ENCODE data around the gene DDX54. TPM values are rescaled to one million over a fixed set of nuclear protein-coding genes. Genes with fewer than 3 reads are reported as not detected.

The DDX54 gene
- total and polyA plus RNA-seq, 12 donors, result 16.5 to 52.7 (median 37.5) TPM

GRCh38 chr12:113189361-113189760 is 4.1 kb upstream of the DDX54 start:
- WGBS, 2 donors, result 90 to 98% methylated on average over 2 of the region's 2 CpGs
- intact Hi-C loops (cut with DNase I), result loop anchor here in 1 of 10 donors (5.0 kb wide), 1 partner anchor 33 kb away; the partner anchor contains the start of gene TPCN1
- Histone ChIP-seq H3K27me3 (no peaks in the 10 kb centered on the region), H3K27ac (no peak overlapping the region), H3K36me3 (peaks cover 0 to 49% (median 9%) of the 10 kb centered on the region in 9 donors), H3K4me3 (no peak overlapping the region), H3K9me3 (no peaks in the 10 kb centered on the region), H3K4me1 (peaks cover 3 to 42% (median 37%) of the 10 kb centered on the region in 9 donors)
- DNase-seq (no peak), ATAC-seq (no peak)
- TF ChIP-seq CTCF (IDR thresholded peaks at IDR 0.05), result no peak

GRCh38 chr12:113186666-113187325 is 1.5 kb upstream of the DDX54 start:
- WGBS, 2 donors, result 83 to 85% methylated on average over 16 of the region's 16 CpGs
- Histone ChIP-seq H3K27me3 (no peaks in the 10 kb centered on the region), H3K27ac (no peak overlapping the region), H3K9me3 (no peaks in the 10 kb centered on the region), H3K36me3 (peaks cover 0 to 45% (median 5%) of the 10 kb centered on the region in 9 donors), H3K4me3 (peak overlapping the region in 6 of 10 donors; percentile 77 to 100 (median 90)), H3K4me1 (peaks cover 3 to 37% (median 27%) of the 10 kb centered on the region in 9 donors)
- no peak for ATAC-seq
- TF ChIP-seq CTCF (IDR thresholded peaks at IDR 0.05), result no peak
- intact Hi-C loops (cut with DNase I), result loop anchor here in 1 of 10 donors (5.0 kb wide), 1 partner anchor 36 kb away; the partner anchor contains the start of gene TPCN1
- DNase-seq, result no peak

GRCh38 chr12:113186033-113186365 is 721 bp upstream of the DDX54 start:
- H3K9me3 ChIP-seq, result no peaks in the 10 kb centered on the region
- ATAC-seq (no peak), DNase-seq (no peak)
- TF ChIP-seq CTCF (IDR thresholded peaks at IDR 0.05), result no peak
- peak overlapping the region; percentile 77 to 100 (median 92) for H3K4me3 ChIP-seq
- no peaks in the 10 kb centered on the region for H3K27me3 ChIP-seq
- peak overlapping the region in 9 of 10 donors; percentile 89 to 99 (median 96) for H3K27ac ChIP-seq
- WGBS, 2 donors, result 8 to 9% methylated on average over 11 of the region's 11 CpGs
- H3K4me1 ChIP-seq, result peaks cover 3 to 37% (median 27%) of the 10 kb centered on the region in 9 donors
- intact Hi-C loops (cut with DNase I), result loop anchor here in 1 of 10 donors (5.0 kb wide), 1 partner anchor 36 kb away; the partner anchor contains the start of gene TPCN1
- H3K36me3 ChIP-seq, result peaks cover 0 to 37% (median 4%) of the 10 kb centered on the region in 9 donors

GRCh38 chr12:113184900-113185179 is 438 bp downstream of the DDX54 start:
- H3K4me1 ChIP-seq, result peaks cover 3 to 37% (median 27%) of the 10 kb centered on the region in 9 donors

More at GRCh38 chr12:113184900-113185179, 438 bp downstream of the DDX54 start:
- ATAC-seq (peak; percentile 90 to 96 (median 92)), DNase-seq (peak; percentile 88)
- Histone ChIP-seq H3K4me3 (peak overlapping the region; percentile 77 to 100 (median 92)), H3K27ac (peak overlapping the region; percentile 89 to 99 (median 96)), H3K36me3 (peaks cover 0 to 34% (median 11%) of the 10 kb centered on the region in 9 donors), H3K9me3 (no peaks in the 10 kb centered on the region), H3K27me3 (no peaks in the 10 kb centered on the region)
- intact Hi-C loops (cut with DNase I), result loop anchor here in 2 of 10 donors (2.0 to 5.0 kb wide), 2 partner anchors 37 to 38 kb away; partner anchors contain the start of gene TPCN1 (in 1 of the 2)
- TF ChIP-seq CTCF (IDR thresholded peaks at IDR 0.05), result no peak
- WGBS, 2 donors, result 0% methylated on average over 20 of the region's 20 CpGs

Data from heart right ventricle (tissue), 16 donors.